ENCODE data around the gene HAS3.
A peak's percentile ranks its signal among the peaks of the same experiment; 100 is the strongest.

HAS3 gene

DNA sequence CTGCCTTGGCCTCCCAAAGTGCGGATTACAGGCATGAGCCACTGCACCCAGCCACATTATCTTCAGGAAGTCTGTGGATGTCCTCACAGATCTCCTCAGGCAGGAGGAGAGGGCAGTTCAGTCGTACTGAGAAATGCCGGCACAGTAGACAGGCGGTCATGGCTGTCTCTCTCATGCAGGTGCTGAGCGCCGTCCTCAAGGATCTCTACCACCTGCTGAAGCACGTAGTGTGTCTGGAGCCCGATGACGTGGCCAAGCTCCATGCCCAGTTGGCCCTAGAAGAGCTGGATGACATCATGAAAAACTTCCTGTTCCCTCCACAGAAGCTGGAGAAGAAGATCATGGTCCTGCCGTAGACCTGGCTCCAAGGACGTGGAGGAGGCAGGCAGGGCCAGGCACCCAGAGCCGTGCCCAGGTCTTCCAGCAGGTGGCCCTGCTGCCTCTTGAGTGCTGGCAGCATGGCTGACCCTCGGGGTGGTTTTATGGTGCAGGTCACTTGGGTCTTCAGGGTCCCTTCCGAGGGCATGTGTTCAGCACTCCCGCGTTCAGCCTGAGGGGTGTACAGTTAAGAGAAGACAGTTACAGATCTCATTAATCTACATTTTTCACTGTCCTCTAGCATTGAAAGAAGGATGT lies 22.0 kb upstream of the HAS3 start:
- H3K27me3 Mint-ChIP-seq, result no peaks in the 10 kb centered on the region
- H3K4me3 Mint-ChIP-seq, result no peak overlapping the region
- no peaks in the 10 kb centered on the region for H3K9me3 Mint-ChIP-seq
- peaks cover under 1% of the 10 kb centered on the region for H3K4me1 Mint-ChIP-seq (ENCODE audit: low read depth)
- peaks cover 19% of the 10 kb centered on the region for H3K36me3 Mint-ChIP-seq (ENCODE audit: low read depth)
- H3K27ac Mint-ChIP-seq, result no peak overlapping the region

DNA sequence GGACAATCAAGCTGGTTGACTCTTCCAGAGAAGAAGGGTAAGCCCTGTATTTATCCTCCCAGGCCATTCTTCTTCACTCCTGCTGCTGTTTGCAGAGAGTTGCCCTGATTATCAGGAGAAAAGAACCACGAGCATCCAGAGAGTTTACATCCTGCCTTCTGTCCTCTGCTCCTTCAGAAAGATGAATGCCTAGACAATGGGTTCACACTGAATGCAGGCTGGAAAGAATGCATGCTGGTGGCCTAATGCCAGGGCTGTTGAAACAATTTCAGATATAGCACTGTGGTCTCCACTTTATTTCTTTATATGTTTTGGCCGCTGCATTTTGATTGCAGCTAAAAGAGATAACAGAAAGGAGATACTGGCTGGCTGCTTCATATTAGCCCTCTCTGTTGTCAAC lies 21.2 kb upstream of the HAS3 start:
- Mint-ChIP-seq H3K9me3 (no peaks in the 10 kb centered on the region), H3K36me3 (ENCODE audit: low read depth) (peaks cover 19% of the 10 kb centered on the region), H3K4me3 (no peak overlapping the region), H3K27me3 (no peaks in the 10 kb centered on the region), H3K27ac (no peak overlapping the region), H3K4me1 (ENCODE audit: low read depth) (peaks cover 9% of the 10 kb centered on the region)

DNA sequence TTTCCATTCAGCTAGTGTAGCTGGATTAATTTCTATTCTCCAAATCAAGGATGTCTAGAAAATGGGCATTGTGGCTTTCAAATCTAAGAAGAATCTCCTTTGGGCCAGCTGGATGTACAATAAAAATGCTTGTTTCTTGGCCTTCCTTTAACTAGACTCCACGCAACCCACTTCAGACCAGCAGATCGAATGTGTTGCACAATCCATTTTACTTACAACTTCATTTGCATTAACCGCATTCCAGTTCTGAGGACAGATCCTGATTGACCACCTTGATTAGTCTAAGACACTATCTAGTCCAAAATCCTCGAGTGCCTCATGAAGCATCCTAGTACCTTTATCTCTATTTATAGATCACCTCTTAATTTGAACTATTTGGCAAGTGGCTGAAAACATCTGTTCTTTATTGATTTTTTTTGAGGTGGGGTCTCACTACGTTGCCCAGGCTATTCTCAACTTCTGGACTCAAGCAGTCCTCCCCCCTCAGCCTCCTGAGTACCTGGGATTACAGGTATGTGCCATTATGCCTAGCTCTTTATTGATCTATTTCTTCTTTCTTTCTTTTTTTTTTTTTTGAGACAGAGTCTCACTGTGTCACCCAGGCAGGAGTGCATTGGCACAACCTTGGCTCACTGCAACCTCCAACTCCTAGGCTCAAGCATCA lies 20.3 kb upstream of the HAS3 start:
- Mint-ChIP-seq H3K27me3 (no peaks in the 10 kb centered on the region), H3K27ac (no peak overlapping the region), H3K9me3 (no peaks in the 10 kb centered on the region), H3K4me1 (ENCODE audit: low read depth) (peaks cover 13% of the 10 kb centered on the region), H3K36me3 (ENCODE audit: low read depth) (peaks cover 19% of the 10 kb centered on the region), H3K4me3 (no peak overlapping the region)

DNA sequence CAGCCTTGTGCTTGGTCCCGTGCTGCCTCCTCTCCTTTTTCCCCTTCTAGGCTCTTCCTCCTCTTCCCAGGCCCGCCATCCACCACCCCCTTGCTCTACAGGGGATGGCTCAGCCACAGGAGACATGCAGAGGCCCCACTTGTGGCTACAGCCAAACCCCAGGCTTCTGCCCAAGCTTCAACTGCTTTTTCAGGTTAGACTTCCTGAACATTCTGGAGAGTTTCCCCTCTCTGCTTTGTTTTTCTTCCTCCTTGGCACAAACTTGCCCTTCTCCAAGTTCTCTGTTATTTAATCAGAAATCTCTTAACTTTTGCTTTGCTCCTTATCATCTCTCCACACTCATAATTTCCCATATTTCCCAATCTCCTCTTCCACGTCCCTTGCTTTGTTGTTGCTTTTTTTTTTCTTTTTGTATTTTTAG lies 18.3 kb upstream of the HAS3 start:
- Mint-ChIP-seq H3K27me3 (no peaks in the 10 kb centered on the region), H3K9me3 (no peaks in the 10 kb centered on the region), H3K4me1 (ENCODE audit: low read depth) (peaks cover 13% of the 10 kb centered on the region), H3K36me3 (ENCODE audit: low read depth) (peaks cover 19% of the 10 kb centered on the region), H3K27ac (peak overlapping the region; percentile 63), H3K4me3 (no peak overlapping the region)

DNA sequence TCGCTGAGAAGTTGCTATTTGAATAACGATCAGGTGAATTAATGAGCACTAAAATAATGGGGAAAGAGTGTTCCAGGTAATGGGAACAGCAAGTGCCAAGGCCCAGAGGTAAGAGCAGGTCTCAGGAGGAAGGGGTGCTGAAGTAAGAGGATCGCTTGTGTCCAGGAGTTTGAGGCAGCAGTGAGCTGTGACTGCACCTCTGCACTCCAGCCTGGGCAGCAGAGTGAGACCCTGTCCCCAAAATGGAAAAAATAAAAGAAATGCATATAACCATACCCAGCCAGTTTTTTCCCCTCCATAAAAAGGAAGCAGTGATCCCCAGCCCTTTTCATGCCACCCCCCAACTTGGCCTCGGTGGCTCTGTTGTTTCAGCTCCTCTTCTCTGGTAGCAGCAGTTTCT lies 16.8 kb upstream of the HAS3 start:
- Mint-ChIP-seq H3K27ac (no peak overlapping the region), H3K27me3 (no peaks in the 10 kb centered on the region), H3K4me3 (no peak overlapping the region), H3K9me3 (no peaks in the 10 kb centered on the region), H3K4me1 (ENCODE audit: low read depth) (peaks cover 13% of the 10 kb centered on the region), H3K36me3 (ENCODE audit: low read depth) (peaks cover 17% of the 10 kb centered on the region)

DNA sequence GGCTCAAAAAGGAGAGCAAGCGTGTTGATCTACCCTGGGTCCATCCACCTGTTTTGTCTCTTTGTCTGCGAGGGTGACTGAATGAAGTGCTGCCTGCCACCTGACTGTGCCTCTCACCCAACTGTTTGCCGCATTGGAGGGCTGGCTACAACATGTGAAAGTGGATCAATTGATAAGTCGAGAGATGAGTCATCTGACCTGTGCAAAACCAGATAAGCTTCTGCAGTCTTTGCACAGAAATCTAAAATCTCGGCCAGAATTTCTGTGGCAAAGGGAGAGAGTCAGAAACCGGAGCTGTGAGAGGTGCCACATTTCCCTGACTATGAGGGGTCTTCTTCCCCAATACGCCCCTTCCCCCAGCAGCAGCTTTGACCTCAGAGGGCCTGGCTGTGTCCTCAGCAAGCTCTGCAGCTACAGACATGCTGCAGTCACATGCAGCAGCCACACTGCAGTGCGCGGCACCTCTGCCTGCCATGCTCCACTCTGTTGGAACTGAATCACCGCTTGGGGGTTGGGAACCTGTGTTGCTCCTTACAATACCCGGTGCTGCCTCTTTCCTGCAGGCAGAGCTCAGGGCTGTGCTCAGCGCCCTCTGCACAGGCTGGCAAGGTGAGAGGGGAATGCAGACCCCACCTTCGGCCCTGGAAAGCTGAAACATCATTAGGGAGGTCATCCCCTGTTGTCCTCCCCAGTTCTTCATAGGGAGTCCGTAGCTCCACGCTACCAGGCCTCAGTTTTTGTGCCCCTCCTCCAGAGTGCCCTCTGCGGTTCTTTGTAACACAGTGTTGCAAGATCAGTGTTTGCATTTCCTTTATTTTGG lies 16.2 kb upstream of the HAS3 start:
- no peak overlapping the region for H3K4me3 Mint-ChIP-seq
- H3K9me3 Mint-ChIP-seq, result no peaks in the 10 kb centered on the region
- H3K4me1 Mint-ChIP-seq (ENCODE audit: low read depth), result peaks cover 13% of the 10 kb centered on the region
- H3K27me3 Mint-ChIP-seq, result no peaks in the 10 kb centered on the region
- H3K27ac Mint-ChIP-seq, result no peak overlapping the region
- H3K36me3 Mint-ChIP-seq (ENCODE audit: low read depth), result peaks cover 11% of the 10 kb centered on the region

DNA sequence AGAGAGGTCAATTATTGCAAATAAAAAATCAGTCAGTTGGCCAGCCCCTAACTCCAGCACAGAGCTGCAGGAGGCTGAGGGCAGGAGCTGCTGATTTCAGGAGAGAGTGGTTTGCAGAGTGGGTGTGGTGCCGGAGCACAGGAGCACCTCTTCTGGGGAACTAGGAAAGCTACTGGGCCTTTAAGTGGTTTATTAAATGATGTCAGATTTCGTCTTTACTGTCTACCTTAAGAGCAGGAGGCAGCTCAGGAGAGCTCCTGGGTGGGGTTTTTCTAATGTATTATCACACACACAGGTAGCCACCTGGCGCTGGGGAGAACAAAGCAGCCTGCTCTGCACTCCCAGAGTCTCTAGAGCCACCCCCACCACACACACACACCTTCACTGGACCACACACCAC lies 11.5 kb upstream of the HAS3 start:
- Mint-ChIP-seq H3K27me3 (no peaks in the 10 kb centered on the region), H3K27ac (no peak overlapping the region), H3K9me3 (no peaks in the 10 kb centered on the region), H3K36me3 (ENCODE audit: low read depth) (no peaks in the 10 kb centered on the region), H3K4me1 (ENCODE audit: low read depth) (peaks cover 7% of the 10 kb centered on the region), H3K4me3 (no peak overlapping the region)

DNA sequence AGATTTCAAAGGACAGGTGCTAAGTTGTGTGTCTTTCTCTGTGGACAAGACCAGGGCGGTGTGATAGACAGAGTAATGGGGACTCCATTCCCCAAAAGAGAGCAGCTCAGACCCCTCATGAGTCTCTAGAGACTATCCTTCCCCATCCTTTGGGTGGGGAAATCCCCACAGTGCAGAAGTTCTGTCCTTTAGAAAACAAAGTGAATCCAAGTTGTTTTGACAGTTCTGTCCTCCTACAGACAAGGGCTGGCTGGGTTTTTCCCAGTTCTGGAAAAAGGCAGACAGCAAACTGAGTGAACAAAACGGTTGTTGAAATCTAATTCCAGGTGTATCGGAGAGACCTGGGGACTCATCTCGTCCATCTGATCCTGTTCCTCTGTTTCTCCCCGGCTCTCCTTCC lies 11.0 kb upstream of the HAS3 start:
- Mint-ChIP-seq H3K4me3 (no peak overlapping the region), H3K27me3 (no peaks in the 10 kb centered on the region), H3K9me3 (no peaks in the 10 kb centered on the region), H3K27ac (no peak overlapping the region), H3K4me1 (ENCODE audit: low read depth) (peaks cover 2% of the 10 kb centered on the region), H3K36me3 (ENCODE audit: low read depth) (no peaks in the 10 kb centered on the region)

DNA sequence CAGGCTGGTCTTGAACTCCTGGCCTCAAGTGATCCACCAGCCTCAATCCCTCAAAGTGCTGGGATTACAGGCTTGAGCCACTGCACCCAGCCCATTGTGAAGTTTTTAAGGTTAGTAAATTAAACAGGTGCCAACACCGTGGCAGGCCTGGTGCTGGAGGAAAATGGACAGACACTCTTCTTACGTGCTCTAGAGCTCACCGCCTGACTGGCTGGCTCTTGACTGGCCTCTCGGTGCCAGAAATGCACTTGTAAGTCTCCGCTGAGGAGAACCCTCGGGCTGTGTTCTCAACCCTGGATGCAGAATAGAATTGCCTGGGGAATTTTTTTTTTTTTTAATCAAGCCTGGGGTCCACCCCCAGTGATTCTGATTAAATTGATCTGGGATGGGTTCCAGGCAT lies 10.3 kb upstream of the HAS3 start:
- no peaks in the 10 kb centered on the region for H3K4me1 Mint-ChIP-seq (ENCODE audit: low read depth)
- no peak overlapping the region for H3K27ac Mint-ChIP-seq
- no peaks in the 10 kb centered on the region for H3K27me3 Mint-ChIP-seq
- H3K36me3 Mint-ChIP-seq (ENCODE audit: low read depth), result no peaks in the 10 kb centered on the region
- H3K9me3 Mint-ChIP-seq, result no peaks in the 10 kb centered on the region
- no peak overlapping the region for H3K4me3 Mint-ChIP-seq

DNA sequence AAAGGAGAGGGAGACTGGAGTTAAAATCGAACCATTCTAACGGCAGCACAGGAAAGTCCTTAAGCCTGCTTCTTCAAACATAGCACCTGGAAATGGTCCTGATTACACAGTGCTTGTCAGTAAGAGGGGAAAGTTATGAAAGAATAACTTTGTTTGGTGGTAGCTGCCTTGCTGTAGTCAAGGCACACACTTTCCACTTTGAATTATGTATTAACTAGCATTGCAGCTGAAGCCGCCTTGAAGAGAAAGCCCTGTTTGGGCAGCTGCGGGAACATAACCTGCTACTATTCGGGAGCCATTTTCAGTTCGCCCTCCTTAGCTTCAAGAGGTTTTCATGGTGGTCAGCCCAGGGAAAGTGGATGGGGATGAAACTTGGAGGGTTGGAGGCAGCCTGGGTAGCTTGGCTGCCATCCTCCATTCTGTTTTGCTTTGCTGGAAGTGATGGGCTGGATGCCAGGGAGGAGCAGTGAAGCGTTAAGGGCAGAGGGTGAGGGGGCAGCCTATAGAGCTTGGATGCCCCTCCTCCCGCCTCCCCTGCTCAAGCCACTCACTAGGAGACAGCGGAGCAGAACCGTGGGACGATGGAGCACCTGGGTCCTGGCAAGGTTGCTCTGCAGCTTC lies 5.3 kb upstream of the HAS3 start:
- Mint-ChIP-seq H3K27ac (no peak overlapping the region), H3K4me3 (no peak overlapping the region), H3K36me3 (ENCODE audit: low read depth) (no peaks in the 10 kb centered on the region), H3K9me3 (no peaks in the 10 kb centered on the region), H3K27me3 (peaks cover 12% of the 10 kb centered on the region), H3K4me1 (ENCODE audit: low read depth) (peaks cover 4% of the 10 kb centered on the region)

DNA sequence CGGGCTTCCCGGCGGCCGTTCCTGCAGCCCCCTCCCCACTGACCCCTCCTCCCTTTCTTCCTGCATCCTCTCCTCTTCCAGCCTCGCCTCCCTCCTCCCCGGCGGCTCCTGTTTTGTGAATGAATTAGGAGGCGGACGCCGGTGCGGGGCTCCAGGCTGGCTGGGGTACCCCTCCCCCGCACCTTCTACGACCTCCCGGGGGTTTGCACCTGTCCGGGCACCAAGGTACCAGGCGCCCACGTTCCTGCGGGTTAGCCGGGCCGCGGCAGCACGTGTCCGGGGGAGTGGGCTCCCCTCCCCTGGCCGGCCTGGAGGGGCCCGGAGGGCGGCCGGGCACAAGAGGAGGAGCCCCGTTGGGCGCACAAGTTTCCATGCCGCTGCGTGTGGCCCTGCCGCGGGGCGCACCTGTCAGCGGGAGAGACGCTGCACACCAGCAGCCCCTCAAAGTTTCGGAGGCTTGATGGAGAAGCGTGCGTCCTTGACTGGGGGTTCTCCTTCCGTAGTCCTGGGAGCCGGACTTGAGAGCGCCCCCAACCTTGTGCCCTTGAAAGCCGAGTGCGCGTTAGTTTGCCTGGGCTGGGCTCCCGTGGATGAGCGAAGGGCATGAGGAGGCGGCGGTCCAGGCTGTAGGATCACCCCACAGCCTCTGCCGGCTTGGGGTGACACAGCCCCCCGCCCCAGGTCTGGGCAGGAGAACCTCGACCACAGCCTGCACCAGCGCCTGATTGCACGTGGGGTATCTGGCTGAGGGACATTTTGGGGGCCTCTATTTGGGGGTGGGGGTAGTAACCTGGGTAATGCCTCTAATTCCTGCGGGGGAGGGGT lies 1.2 kb downstream of the HAS3 start:
- no peak overlapping the region for H3K27ac Mint-ChIP-seq
- peaks cover 23% of the 10 kb centered on the region for H3K4me1 Mint-ChIP-seq (ENCODE audit: low read depth)
- peaks cover 12% of the 10 kb centered on the region for H3K36me3 Mint-ChIP-seq (ENCODE audit: low read depth)
- peak overlapping the region; percentile 32 for H3K4me3 Mint-ChIP-seq
- H3K27me3 Mint-ChIP-seq, result peaks cover 32% of the 10 kb centered on the region
- H3K9me3 Mint-ChIP-seq, result no peaks in the 10 kb centered on the region

DNA sequence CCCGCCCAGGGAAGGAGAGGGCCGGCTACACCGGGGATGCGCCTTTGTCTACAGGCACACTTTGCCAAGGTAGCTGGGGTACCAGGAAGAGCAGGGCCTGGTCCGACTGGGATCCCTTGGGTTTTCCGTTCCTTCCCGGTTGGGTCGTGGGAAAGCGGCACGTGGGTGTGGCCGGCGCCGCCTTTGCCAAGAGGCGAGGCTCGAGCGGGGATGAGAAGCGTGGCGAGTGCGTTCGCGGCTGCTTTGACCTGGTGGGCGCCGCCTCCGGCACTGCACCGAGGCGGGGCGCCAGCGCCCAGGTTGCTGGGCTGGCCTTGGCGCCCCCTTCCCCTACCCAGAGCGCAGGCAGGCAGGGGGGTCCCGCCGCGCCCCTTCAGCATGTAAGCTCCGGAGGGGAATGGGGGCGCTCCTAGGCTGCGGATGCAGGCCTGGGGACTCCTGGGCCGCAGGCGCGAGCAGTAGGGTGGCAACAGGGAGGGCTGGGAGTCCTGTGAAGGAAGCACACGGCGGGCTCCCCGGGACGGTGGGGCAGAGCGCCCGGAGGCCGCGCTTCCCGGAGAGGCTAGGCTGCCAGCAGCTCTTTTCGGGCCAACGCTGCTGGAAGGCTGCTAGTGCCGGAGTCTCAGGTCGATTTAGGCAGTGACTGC lies 2.0 kb downstream of the HAS3 start:
- Mint-ChIP-seq H3K4me1 (ENCODE audit: low read depth) (peaks cover 23% of the 10 kb centered on the region), H3K9me3 (no peaks in the 10 kb centered on the region), H3K27ac (no peak overlapping the region), H3K36me3 (ENCODE audit: low read depth) (peaks cover 12% of the 10 kb centered on the region), H3K27me3 (peaks cover 32% of the 10 kb centered on the region), H3K4me3 (peak overlapping the region; percentile 32)

DNA sequence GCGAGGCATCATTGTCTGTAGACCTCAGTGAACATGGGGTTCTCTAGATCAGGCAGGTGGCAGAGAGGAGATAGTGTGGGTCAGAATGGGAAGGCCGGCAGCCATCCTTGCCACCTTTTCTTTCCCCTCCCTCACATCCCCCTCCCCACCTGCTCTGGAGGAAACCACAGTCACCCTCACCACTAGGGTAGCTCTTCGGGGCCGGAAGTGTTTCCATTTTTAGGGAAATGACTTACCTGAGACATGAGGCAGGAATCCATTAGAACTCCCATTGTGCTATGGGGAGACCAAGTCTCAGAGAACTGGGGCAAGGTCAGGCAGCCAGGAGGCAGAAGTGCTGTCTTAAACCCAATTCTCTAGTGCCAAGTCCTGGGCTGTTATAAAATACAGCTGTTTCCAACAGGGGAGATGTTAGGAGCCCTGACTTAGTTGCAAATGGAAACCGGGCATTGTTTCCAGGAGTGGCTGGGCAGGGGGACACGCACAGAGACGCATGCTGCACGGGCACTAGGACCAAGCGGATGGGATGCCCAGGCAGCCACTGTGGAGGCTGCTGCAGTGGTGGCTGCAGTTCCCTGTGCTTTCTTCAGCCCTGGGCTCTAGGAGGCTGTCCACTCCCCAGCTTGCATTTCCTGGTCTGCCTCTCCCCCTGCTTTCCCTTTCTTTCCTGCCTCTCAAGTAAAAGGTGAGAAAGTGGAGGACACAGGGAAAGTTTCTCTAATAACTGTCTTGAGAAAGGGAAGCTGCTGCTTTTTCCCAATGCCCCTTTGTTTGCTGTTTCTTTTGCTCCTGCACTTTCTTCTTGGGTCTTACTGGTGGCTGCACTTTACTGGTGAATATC lies 2.8 kb downstream of the HAS3 start:
- no peak overlapping the region for H3K4me3 Mint-ChIP-seq

More for the DNA sequence above, 2.8 kb downstream of the HAS3 start:
- Mint-ChIP-seq H3K9me3 (no peaks in the 10 kb centered on the region), H3K27ac (no peak overlapping the region), H3K27me3 (peaks cover 26% of the 10 kb centered on the region), H3K36me3 (ENCODE audit: low read depth) (peaks cover 16% of the 10 kb centered on the region), H3K4me1 (ENCODE audit: low read depth) (peaks cover 23% of the 10 kb centered on the region)
